Sigmoid colon (tissue), 4 donors: ENCODE data around the gene PPDPF.

Experiments used
- EP300 ChIP-seq, 4 donors: sonication (generic); formaldehyde crosslinking; IDR thresholded peaks; one replicate each; pipeline ENCODE4 v1.6.1; 2017; ENCODE audit warnings: antibody characterized with exemption in 4 of 4
- POLR2A ChIP-seq, 2 donors: fragments of 450-650 bp; IDR thresholded peaks; one replicate each; pipeline ENCODE4 v1.6.1; 2016; ENCODE audit warnings: antibody characterized with exemption in 2 of 2, mild to moderate bottlenecking in 2 of 2, moderate library complexity in 2 of 2
- POLR2AphosphoS5 ChIP-seq, 4 donors: sonication (generic); formaldehyde crosslinking; IDR thresholded peaks; one replicate each; pipeline ENCODE4 v1.6.1; 2017; ENCODE audit warnings: antibody characterized with exemption in 4 of 4
- TF ChIP-seq, protein P1 (sequence below), 4 experiments: fragments of 450-650 bp in 3 of 4; fragments of 200-600 bp in 1 of 4; IDR thresholded peaks; one replicate each; pipeline ENCODE4 v1.5.1; 2016 to 2019; ENCODE audit warnings: antibody characterized with exemption in 4 of 4, mild to moderate bottlenecking in 3 of 4, moderate library complexity in 2 of 4

GRCh38 chr20:63513207-63513606 lies 7.4 kb upstream of the PPDPF start:
- TF ChIP-seq, protein P1, sequence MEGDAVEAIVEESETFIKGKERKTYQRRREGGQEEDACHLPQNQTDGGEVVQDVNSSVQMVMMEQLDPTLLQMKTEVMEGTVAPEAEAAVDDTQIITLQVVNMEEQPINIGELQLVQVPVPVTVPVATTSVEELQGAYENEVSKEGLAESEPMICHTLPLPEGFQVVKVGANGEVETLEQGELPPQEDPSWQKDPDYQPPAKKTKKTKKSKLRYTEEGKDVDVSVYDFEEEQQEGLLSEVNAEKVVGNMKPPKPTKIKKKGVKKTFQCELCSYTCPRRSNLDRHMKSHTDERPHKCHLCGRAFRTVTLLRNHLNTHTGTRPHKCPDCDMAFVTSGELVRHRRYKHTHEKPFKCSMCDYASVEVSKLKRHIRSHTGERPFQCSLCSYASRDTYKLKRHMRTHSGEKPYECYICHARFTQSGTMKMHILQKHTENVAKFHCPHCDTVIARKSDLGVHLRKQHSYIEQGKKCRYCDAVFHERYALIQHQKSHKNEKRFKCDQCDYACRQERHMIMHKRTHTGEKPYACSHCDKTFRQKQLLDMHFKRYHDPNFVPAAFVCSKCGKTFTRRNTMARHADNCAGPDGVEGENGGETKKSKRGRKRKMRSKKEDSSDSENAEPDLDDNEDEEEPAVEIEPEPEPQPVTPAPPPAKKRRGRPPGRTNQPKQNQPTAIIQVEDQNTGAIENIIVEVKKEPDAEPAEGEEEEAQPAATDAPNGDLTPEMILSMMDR (IDR thresholded peaks at IDR 0.05): no peak
- no peak for TF ChIP-seq POLR2A (IDR thresholded peaks at IDR 0.05)
- TF ChIP-seq POLR2AphosphoS5 (IDR thresholded peaks at IDR 0.05): no peak
- TF ChIP-seq EP300 (IDR thresholded peaks at IDR 0.05): no peak
